Measurements from ENCODE around the gene TRPM3. TPM values are rescaled to one million over a fixed set of nuclear protein-coding genes. Genes with fewer than 3 reads are reported as not detected.

Gene TRPM3
- total and polyA plus RNA-seq, 9 of the 15 experiments (the other 6 are each of a cell fraction or from before 2014, with no cell fraction given): 0.04 TPM; not detected in 8

DNA sequence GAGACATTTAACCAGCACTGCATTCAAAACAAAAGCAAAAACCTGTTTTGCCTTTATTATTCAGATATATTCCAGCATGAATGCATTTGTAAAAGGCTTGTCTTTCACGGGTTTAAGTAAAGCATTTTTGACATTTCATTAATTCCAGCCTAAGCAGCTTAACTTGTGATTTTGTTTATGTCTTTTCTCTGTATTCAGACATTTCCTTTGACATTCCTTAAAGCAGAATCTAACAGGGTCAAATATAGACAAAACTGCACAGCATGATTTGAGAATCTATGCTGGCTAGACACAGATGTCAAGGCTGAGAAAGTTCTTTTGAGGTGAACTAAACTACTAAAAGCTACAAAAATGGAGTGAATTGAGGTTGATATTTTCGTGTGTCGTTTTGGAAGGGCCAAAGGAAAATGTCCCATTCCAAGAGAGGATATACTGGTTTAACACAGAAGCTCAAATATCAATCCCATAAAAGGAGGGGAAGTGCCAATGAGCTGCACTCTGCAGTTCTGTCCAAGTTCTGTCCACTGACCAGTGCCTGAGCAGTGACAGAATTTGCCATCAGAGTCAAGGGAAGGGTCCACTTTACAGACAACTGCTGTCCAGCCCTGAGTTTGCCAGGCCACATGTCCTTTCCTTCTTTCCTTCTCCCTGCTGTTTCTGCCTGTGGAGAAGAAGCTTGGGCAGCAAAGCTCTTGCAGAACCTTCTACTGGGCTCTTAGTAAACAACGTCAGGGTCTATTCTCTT is 508.2 kb downstream of the TRPM3 start:
- Histone ChIP-seq H3K4me1 (replicated peaks in 1 of 2; ENCODE audit: control insufficient read depth in 2 of 2, insufficient read depth in 2 of 2, low read length in 2 of 2) (no peaks in the 10 kb centered on the region; a peak in 1 of 5 replicates), H3K4me2 (ENCODE audit: insufficient read depth, low read length) (no peak overlapping the region), H4K20me1 (replicated peaks; ENCODE audit: control insufficient read depth, insufficient read depth, low read length) (no peaks in the 10 kb centered on the region), H3K9me1 (ENCODE audit: control insufficient read depth, insufficient read depth, low read length) (no peaks in the 10 kb centered on the region), H3K9me3 (replicated peaks; ENCODE audit: control insufficient read depth, insufficient read depth, low read depth, low read length) (no peaks in the 10 kb centered on the region; the same call in 1 of the 2 replicates), H3K36me3 (ENCODE audit: control insufficient read depth, insufficient read depth, low read length) (no peaks in the 10 kb centered on the region), H3K4me3 (no peak overlapping the region), H3K9ac (ENCODE audit: insufficient read depth in 1 of 2, low read depth in 2 of 2, low read length in 2 of 2) (no peak overlapping the region), H3K27ac (ENCODE audit: extremely low read depth, low read depth, low read length) (no peak overlapping the region), H2AFZ (ENCODE audit: low read depth, low read length) (no peak overlapping the region), H3K27me3 (ENCODE audit: control insufficient read depth in 2 of 2, insufficient read depth in 2 of 2, low read length in 2 of 2) (no peaks in the 10 kb centered on the region), H3K79me2 (ENCODE audit: control insufficient read depth, insufficient read depth, low read length) (no peaks in the 10 kb centered on the region)
- no peak for DNase-seq (ENCODE audit: extremely low read depth in 1 of 4, low spot score in 3 of 4)
- intact Hi-C loops (cut with micrococcal nuclease): no loop called here
- in situ Hi-C loops (cut with MboI): no loop called here
- no peak for FAIRE-seq
- no peak for ATAC-seq
- ChIA-PET CTCF (ENCODE audit: low intra/inter-chr PET ratio) (no interaction called here), POLR2A (interaction anchor here (0.6 to 1.3 kb wide), 3 partner anchors 11 to 275 kb away, joined by 3 to 4 read pairs (median 3); no protein-coding TSS in a partner anchor)
- BruUV-seq (replicated peaks): no TSS peak
- WGBS (ENCODE audit: insufficient coverage, low coverage, missing lambda C conversion rate): 4% methylated on average over 3 of the region's 4 CpGs
- TF ChIP-seq ZNF589 (CRISPR knock-in tag; IDR thresholded peaks at IDR 0.05; ENCODE audit: low read depth): no peak
- TF ChIP-seq MCM7 (IDR thresholded peaks at IDR 0.05): no peak
- TF ChIP-seq ZNF584 (CRISPR knock-in tag; IDR thresholded peaks at IDR 0.05; ENCODE audit: low read depth): no peak
- no peak for TF ChIP-seq SUPT5H (IDR thresholded peaks at IDR 0.05)
- TF ChIP-seq NR2C2 (CRISPR knock-in tag; IDR thresholded peaks at IDR 0.05): no peak
- TF ChIP-seq NR2C2 (tag; IDR thresholded peaks at IDR 0.05): no peak
- no peak for TF ChIP-seq TBL1XR1 (IDR thresholded peaks at IDR 0.05; ENCODE audit: low read length in 2 of 2)
- TF ChIP-seq, protein P1, sequence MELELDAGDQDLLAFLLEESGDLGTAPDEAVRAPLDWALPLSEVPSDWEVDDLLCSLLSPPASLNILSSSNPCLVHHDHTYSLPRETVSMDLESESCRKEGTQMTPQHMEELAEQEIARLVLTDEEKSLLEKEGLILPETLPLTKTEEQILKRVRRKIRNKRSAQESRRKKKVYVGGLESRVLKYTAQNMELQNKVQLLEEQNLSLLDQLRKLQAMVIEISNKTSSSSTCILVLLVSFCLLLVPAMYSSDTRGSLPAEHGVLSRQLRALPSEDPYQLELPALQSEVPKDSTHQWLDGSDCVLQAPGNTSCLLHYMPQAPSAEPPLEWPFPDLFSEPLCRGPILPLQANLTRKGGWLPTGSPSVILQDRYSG (tag; conservative IDR thresholded peaks at IDR 0.05; ENCODE audit: low read depth): no peak
- TF ChIP-seq, protein P2, sequence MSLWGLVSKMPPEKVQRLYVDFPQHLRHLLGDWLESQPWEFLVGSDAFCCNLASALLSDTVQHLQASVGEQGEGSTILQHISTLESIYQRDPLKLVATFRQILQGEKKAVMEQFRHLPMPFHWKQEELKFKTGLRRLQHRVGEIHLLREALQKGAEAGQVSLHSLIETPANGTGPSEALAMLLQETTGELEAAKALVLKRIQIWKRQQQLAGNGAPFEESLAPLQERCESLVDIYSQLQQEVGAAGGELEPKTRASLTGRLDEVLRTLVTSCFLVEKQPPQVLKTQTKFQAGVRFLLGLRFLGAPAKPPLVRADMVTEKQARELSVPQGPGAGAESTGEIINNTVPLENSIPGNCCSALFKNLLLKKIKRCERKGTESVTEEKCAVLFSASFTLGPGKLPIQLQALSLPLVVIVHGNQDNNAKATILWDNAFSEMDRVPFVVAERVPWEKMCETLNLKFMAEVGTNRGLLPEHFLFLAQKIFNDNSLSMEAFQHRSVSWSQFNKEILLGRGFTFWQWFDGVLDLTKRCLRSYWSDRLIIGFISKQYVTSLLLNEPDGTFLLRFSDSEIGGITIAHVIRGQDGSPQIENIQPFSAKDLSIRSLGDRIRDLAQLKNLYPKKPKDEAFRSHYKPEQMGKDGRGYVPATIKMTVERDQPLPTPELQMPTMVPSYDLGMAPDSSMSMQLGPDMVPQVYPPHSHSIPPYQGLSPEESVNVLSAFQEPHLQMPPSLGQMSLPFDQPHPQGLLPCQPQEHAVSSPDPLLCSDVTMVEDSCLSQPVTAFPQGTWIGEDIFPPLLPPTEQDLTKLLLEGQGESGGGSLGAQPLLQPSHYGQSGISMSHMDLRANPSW (CRISPR knock-in tag; IDR thresholded peaks at IDR 0.05): no peak
- no peak for TF ChIP-seq ZFX (CRISPR knock-in tag; IDR thresholded peaks at IDR 0.05)
- no peak for TF ChIP-seq BACH1 (tag; IDR thresholded peaks at IDR 0.05)
- TF ChIP-seq, protein P3, sequence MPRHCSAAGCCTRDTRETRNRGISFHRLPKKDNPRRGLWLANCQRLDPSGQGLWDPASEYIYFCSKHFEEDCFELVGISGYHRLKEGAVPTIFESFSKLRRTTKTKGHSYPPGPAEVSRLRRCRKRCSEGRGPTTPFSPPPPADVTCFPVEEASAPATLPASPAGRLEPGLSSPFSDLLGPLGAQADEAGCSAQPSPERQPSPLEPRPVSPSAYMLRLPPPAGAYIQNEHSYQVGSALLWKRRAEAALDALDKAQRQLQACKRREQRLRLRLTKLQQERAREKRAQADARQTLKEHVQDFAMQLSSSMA (CRISPR knock-in tag; IDR thresholded peaks at IDR 0.05): no peak
- TF ChIP-seq SPI1 (IDR thresholded peaks at IDR 0.05; ENCODE audit: borderline replicate concordance, low read depth, low read length): no peak
- TF ChIP-seq TOE1 (IDR thresholded peaks at IDR 0.05; ENCODE audit: borderline replicate concordance): no peak
- no peak for TF ChIP-seq TOE1 (CRISPR knock-in tag; IDR thresholded peaks at IDR 0.05; ENCODE audit: borderline replicate concordance, low read depth)

Measured in K562 (cell line).